Ramos (cell line): ENCODE results near the gene CHP1.
"Not testable (repeated sequence)": the region's sequence is repeated elsewhere in the genome, so short reads cannot be mapped to it uniquely, and the experiment has no call there.

Experiments
- in situ Hi-C: fragments of 300-500 bp; cut with MboI; formaldehyde crosslinking; loops from one replicate; pipeline ENCODE4 v1.14.3; 2022; ENCODE audit warnings: low sequenced_read_pairs; ENCODE audit not compliant: unreplicated experiment

The CHP1 gene

GRCh38 chr15:41254560-41254959 is 23.5 kb downstream of the CHP1 start:
- in situ Hi-C loops: no loop called here

DNA sequence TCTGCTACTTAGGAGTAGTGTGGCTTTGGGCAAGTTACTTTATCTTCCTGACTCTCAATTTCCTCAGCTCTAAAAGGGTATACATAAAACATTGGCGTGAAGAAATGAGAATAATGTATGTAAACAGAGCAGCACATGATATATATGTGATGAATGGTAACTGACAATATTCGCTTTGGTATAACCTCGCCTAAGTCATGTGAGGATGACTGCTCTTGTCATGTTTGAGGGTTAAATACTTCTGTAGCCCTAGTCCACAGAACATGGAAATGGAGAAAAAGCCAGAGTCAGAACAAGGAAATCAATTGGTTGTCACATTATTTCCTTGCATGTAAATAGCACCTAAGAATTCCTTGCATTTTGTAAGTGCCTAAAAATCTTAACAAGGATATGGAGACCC is 25.0 kb downstream of the CHP1 start:
- in situ Hi-C loops: no loop called here

DNA sequence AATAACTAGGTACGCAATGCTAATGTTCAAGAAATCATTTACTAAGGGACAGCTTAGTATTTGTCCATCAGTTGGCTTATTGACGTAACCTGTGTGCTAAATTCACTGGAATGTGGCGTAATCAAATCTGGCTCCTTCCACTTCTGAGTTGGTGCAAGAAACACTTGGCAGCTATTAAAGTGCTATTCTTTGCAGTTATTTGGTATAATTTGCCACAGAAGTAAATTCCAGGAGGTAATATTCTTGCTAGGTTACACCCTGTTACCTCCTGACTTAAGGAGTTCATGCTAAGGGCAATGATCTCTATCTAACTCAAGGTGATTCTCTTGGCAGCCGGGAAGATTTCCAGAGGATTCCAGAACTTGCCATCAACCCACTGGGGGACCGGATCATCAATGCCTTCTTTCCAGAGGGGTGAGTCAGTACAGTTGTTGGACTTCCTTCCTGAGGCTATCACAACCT is 25.5 kb downstream of the CHP1 start:
- in situ Hi-C loops: no loop called here

- in situ Hi-C loops: no loop called here
Observed at GRCh38 chr15:41258750-41259471, 27.8 kb downstream of the CHP1 start.

DNA sequence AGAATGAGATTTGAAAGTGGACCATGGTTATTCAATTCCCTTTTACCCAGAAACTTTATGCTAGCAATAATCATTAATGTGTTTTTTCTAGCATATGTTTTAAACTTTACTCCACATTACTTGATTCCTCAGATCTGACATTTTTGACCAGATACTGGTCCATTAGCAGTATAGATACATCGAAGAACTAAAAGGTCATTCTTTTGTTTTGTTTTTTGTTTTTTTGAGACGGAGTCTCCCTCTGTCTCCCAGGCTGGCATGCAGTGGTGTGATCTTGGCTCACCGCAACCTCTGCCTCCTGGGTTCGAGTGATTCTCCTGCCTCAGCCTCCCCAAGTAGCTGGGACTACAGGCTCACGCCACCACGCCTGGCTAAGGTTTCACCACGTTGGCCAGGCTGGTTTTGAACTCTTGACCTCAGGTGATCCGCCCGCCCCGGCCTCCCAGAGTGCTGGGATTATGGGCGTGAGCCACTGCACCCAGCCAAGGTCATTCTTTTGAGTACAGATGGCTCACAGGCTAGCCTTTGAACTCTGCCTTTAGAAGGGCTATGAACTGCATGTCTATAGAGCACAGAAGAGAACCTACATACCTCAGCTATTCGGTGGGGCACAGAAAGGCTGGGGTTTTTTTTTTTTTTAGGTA is 28.6 kb downstream of the CHP1 start:
- in situ Hi-C loops: no loop called here

DNA sequence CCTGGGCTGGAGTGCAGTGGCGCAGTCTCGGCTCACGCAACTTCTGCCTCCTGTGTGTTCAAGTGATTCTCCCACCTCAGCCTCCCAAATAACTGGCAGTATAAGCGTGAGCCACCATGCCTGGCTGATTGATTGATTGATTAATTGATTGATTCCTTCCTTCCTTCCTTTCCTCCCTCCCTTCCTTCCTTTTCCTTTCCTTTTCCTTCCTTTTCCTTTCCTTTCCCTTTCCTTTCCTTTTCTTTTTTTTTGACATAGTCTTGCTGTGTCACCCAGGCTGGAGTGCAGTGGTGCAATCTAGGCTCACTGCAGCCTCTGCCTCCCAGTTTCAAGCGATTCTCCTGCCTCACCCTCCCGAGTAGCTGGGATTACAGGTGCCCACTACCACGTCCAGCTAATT is 29.9 kb downstream of the CHP1 start:
- in situ Hi-C loops: not testable (repeated sequence)

DNA sequence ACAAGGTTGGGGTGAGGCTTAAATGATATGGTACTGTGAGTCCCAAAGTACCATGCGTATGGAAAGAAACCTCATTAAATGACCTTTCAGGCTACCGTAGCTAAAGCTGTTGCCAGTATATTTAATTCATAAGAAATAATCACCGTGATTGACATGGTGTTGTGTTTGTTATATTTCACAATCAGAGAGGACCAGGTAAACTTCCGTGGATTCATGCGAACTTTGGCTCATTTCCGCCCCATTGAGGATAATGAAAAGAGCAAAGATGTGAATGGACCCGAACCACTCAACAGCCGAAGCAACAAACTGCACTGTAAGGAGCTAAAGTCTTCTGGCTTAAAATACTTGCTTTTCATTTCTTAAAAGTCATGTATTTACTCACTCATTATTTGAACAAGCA is 31.5 kb downstream of the CHP1 start:
- in situ Hi-C loops: no loop called here

DNA sequence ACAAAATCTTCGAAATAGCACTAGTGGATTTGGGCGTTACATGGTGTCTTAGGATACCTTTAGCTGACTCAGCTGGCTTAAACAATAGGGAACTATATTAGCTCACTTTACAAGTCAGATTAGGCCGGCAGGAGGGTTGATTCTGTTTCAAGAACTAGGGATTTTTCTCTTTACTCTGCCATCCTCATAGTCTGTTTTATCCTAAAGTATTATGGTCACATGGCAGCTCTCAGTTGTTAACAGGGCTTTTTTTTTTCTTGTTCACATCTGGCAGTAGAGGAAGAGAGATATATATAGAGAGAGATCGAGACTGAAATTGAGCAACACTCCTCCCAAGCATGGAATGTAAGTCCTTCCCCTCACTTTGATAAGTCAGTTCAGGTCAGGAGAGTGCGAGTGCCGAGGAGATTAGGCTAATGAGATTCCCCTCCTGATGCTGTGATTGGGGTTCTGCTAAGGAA is 32.9 kb downstream of the CHP1 start:
- in situ Hi-C loops: no loop called here

GRCh38 chr15:41269887-41270286 is 38.8 kb downstream of the CHP1 start:
- in situ Hi-C loops: no loop called here

- in situ Hi-C loops: no loop called here
Observed at GRCh38 chr15:41276831-41277230, 45.8 kb downstream of the CHP1 start.

- in situ Hi-C loops: no loop called here
Observed at GRCh38 chr15:41278319-41278718, 47.3 kb downstream of the CHP1 start.

DNA sequence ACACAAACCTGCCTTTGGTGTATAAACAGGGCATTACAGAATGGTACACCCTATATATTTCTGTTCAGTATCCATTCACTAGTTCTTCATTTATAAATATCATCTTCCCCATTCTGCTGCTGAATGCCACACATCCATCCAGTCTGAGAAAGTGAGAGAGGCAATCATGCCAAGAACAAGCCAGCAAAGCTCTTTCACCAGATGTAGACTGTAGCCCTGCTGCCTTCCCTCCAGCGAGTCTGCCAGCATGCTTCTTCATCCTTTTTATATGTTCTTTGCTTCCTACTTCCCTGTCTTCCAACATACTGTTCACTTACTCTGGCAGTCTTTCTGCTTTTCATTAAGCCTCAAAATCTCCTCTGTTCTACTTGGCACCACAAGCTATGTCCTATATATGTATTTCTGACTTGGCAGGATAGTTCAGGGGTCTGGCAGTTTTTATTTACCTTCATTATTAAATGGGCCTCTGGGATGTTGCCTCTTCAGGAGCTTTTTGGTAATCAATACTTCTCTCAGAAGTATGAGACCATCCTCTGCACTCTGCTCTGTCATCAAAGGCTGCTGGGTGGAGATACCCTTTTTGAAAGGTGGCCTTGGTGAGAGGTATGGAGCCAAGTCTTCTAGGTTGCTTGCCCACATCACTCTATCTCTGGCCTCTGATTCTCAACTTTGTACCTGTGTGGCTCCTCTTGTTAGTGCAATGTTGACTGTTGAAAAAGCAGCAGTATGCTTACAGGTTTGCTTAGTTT is 48.6 kb downstream of the CHP1 start:
- in situ Hi-C loops: no loop called here

GRCh38 chr15:41281236-41281635 is 50.2 kb downstream of the CHP1 start:
- in situ Hi-C loops: no loop called here

DNA sequence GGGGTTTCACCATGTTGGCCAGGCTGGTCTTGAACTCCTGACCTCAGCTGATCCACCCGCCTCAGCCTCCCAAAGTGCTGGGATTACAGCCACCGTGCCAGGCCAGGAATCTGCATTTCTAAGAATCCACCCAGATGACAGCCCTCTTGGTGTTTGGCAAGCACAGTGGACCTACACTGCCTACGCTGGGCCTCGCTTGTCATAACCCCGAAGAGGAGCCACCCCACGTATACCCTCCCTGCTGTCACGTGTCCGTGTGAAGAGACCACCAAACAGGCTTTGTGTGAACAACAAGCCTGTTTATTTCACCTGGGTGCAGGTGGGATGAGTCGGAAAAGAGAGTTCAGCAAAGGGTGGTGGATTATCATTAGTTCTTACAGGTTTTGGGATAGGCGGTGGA is 51.4 kb downstream of the CHP1 start:
- in situ Hi-C loops: not testable (repeated sequence)

DNA sequence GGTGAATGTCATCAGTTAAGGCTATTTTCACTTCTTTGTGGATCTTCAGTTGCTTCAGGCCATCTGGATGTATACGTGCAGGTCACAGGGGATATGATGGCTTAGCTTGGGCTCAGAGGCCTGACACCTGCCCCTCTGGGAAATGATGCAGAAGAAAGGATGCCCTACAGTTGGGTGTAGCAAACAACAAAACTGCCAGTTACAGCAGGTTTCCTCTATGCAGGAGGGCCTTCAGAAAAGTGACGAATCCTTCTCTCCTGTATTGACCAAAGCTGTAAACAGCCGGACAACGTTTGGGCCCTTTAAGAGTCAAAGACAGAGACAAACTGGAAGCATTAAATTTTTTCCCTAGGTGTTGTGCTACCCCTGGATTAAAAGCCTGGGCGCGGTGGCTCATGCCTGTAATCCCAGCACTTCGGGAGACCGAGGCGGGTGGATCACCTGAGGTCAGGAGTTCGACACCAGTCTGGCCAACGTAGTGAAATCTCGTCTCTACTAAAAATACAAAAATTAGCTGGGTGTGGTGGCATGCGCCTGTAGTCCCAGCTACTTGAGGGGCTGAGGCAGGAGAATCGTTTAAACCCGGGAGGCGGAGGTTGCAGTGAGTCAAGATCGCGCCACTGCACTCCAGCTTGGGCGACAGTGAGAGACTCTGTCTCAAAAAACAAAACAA is 52.0 kb downstream of the CHP1 start:
- in situ Hi-C loops: not testable (repeated sequence)

DNA sequence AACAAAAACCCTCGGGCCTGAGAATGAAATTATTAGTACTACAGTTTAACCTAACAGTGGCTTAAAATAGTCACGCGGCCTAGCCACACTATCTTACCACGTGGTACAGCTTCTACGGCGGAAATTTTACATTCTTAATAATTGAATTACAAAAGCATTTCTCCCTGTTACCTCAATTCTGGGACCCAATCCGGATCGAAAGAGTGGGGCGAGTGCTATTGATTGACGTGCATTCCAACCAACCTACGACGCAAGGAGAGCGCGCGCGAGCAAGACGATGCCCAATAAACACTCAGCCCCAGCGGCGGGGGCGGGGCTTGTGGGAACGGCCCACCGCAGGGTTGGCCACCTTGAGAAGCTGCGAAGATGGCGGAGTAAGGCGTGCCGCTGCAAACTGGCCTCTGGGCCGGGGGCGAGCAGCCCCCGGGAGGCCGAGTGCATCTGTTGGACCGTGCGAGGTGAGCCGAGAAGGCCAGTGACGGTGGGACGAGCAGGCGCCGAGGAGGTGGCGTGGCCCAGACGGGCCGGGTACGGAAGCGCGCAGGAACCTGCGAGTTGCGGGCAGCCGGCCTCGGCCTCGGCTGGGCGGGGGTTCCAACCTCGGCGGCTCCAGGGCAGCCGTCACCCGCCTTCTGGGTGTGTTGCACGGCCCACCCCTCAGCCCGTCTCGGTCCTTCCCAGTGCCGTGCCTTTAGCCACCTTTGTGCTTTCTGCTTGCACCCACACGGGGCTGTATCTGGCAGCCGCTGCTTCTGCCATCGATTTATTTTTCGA is 52.8 kb downstream of the CHP1 start:
- in situ Hi-C loops: no loop called here

DNA sequence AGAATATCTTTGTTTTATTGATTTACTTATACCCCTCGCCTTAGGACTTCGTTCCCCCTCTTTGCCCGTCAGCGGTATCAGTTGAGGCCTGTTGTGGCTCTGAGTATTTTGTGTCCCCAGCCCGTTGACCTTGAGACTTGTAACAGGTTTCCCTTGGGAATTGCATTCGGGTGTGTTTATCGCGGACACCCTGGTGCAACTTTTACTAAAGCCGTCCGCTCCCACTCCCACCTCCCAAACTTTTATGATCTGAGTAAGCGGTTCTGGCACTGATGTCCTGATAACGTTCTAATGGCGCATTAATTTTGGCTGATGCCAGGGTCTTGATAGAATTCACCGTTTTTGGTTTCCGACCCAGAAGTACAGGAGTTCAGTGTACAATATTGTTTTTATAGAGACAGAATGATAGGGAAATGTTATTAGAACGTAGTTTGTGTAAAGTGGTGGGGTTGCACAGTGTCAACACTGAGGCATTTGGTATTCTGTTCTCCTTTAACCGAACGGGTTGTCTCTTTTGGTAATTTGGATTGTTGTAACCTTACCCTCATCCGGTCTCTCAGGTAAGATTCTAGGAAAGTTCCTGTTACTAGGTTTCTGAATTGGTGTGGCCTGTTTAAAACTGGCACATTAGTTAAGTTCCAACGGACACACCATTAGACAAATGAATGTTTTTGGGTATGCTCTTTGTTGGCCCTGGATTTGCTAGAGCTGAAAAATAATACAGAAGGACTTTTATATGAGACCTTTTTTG is 53.5 kb downstream of the CHP1 start:
- in situ Hi-C loops: no loop called here

- in situ Hi-C loops: no loop called here
Observed at GRCh38 chr15:41285285-41285684, 54.2 kb downstream of the CHP1 start.

DNA sequence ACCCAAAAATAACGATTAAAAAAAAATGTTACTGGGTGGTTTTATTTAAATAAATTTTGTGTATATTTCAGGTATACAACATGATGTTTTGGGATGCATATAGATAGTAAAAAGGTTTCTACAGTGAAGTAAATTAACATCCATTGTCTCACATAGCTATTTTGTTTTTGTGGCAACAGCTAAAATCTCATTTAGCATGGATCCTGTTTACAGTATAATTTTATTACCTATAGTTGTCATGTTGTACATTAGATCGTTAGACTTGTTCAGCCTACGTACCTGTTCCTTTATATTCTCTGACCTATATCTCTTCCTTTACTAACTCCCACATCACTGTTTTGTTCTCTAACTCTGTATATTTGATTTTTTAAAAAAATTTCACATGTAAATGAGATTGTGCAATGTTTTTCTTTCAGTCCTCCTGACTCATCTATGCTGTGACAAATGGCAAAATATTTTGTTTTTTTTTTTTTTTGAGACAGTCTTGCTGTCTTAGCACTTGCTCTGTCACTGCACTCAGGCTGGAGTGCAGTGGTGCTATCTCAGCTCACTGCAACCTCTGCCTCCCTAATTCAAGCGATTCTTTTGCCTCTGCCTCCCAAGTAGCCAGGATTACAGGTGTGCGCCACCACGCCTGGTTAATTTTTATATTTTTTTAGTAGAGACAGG is 55.7 kb downstream of the CHP1 start:
- in situ Hi-C loops: no loop called here
